ENCODE measurements around the gene IRAK2. TPM values are rescaled to one million over a fixed set of nuclear protein-coding genes. Genes with fewer than 3 reads are reported as not detected.

The IRAK2 gene
- total and polyA plus RNA-seq, 2 donors (not counting 1 experiment from before 2014, with no cell fraction given): 1.5 to 6.6 TPM

GRCh38 chr3:10116138-10116460, 48.6 kb upstream of the IRAK2 start:
- Histone ChIP-seq H3K4me3 (replicated peaks in 1 of 4; ENCODE audit: control extremely low read depth in 1 of 4, insufficient read depth in 1 of 4, low read depth in 3 of 4, low read length in 4 of 4) (peak overlapping the region; percentile 72 to 99 (median 86)), H3K27ac (ENCODE audit: insufficient read depth, low read length) (peak overlapping the region; percentile 82), H3K27me3 (ENCODE audit: control insufficient read depth, insufficient read depth, low read length) (no peaks in the 10 kb centered on the region), H3K9me3 (ENCODE audit: control insufficient read depth, insufficient read depth, low read depth, low read length) (no peaks in the 10 kb centered on the region), H2AFZ (ENCODE audit: low read length) (peak overlapping the region; percentile 86), H3K4me2 (ENCODE audit: extremely low read depth, insufficient read depth, low read length) (peak overlapping the region; percentile 82), H4K20me1 (ENCODE audit: control insufficient read depth, extremely low read depth, insufficient read depth, low read length) (no peaks in the 10 kb centered on the region), H3K4me1 (ENCODE audit: control insufficient read depth, extremely low read depth, insufficient read depth, low read length) (peaks cover 7% of the 10 kb centered on the region), H3K36me3 (ENCODE audit: control insufficient read depth, insufficient read depth, low read length) (no peaks in the 10 kb centered on the region), H3K9ac (ENCODE audit: insufficient read depth, low read length) (peak overlapping the region; percentile 79), H3K79me2 (ENCODE audit: control insufficient read depth, insufficient read depth, low read length) (peaks cover 49% of the 10 kb centered on the region)
- peak in 1 of 2 donors; percentile 68 for DNase-seq (ENCODE audit: low read depth in 2 of 2)
- no peak for TF ChIP-seq CTCF (conservative IDR thresholded peaks at IDR 0.05 in 1 of 2, IDR thresholded peaks at IDR 0.05 in 1 of 2; ENCODE audit: low read depth in 1 of 2, low read length in 2 of 2)
- TF ChIP-seq EZH2 (IDR thresholded peaks at IDR 0.05; ENCODE audit: low read length, missing control alignments): no peak

GRCh38 chr3:10116928-10117327, 47.8 kb upstream of the IRAK2 start:
- no peak overlapping the region for H2AFZ ChIP-seq (ENCODE audit: low read length)
- H3K79me2 ChIP-seq (ENCODE audit: control insufficient read depth, insufficient read depth, low read length): peaks cover 52% of the 10 kb centered on the region
- no peak for DNase-seq (ENCODE audit: low read depth in 2 of 2)
- no peaks in the 10 kb centered on the region for H3K36me3 ChIP-seq (ENCODE audit: control insufficient read depth, insufficient read depth, low read length)
- no peaks in the 10 kb centered on the region for H3K9me3 ChIP-seq (ENCODE audit: control insufficient read depth, insufficient read depth, low read depth, low read length)
- H3K27me3 ChIP-seq (ENCODE audit: control insufficient read depth, insufficient read depth, low read length): no peaks in the 10 kb centered on the region
- peaks cover 7% of the 10 kb centered on the region for H3K4me1 ChIP-seq (ENCODE audit: control insufficient read depth, extremely low read depth, insufficient read depth, low read length)
- no peak overlapping the region for H3K9ac ChIP-seq (ENCODE audit: insufficient read depth, low read length)
- H3K4me3 ChIP-seq (replicated peaks in 1 of 4; ENCODE audit: control extremely low read depth in 1 of 4, insufficient read depth in 1 of 4, low read depth in 3 of 4, low read length in 4 of 4): peak overlapping the region; percentile 72 to 99 (median 86)
- TF ChIP-seq CTCF (conservative IDR thresholded peaks at IDR 0.05 in 1 of 2, IDR thresholded peaks at IDR 0.05 in 1 of 2; ENCODE audit: low read depth in 1 of 2, low read length in 2 of 2) (no peak), EZH2 (IDR thresholded peaks at IDR 0.05; ENCODE audit: low read length, missing control alignments) (no peak)
- no peaks in the 10 kb centered on the region for H4K20me1 ChIP-seq (ENCODE audit: control insufficient read depth, extremely low read depth, insufficient read depth, low read length)
- peak overlapping the region; percentile 82 for H3K4me2 ChIP-seq (ENCODE audit: extremely low read depth, insufficient read depth, low read length)
- H3K27ac ChIP-seq (ENCODE audit: insufficient read depth, low read length): no peak overlapping the region

- Histone ChIP-seq H4K20me1 (ENCODE audit: control insufficient read depth, extremely low read depth, insufficient read depth, low read length) (no peaks in the 10 kb centered on the region), H2AFZ (ENCODE audit: low read length) (no peak overlapping the region)
These were observed 45.3 kb upstream of the IRAK2 start for GRCh38 chr3:10119376-10119775.

More at GRCh38 chr3:10119376-10119775, 45.3 kb upstream of the IRAK2 start:
- Histone ChIP-seq H3K27ac (ENCODE audit: insufficient read depth, low read length) (no peak overlapping the region), H3K4me1 (ENCODE audit: control insufficient read depth, extremely low read depth, insufficient read depth, low read length) (peaks cover 7% of the 10 kb centered on the region), H3K27me3 (ENCODE audit: control insufficient read depth, insufficient read depth, low read length) (no peaks in the 10 kb centered on the region), H3K79me2 (ENCODE audit: control insufficient read depth, insufficient read depth, low read length) (peaks cover 66% of the 10 kb centered on the region), H3K36me3 (ENCODE audit: control insufficient read depth, insufficient read depth, low read length) (no peaks in the 10 kb centered on the region), H3K4me3 (replicated peaks in 1 of 4; ENCODE audit: control extremely low read depth in 1 of 4, insufficient read depth in 1 of 4, low read depth in 3 of 4, low read length in 4 of 4) (no peak overlapping the region), H3K4me2 (ENCODE audit: extremely low read depth, insufficient read depth, low read length) (no peak overlapping the region), H3K9ac (ENCODE audit: insufficient read depth, low read length) (no peak overlapping the region), H3K9me3 (ENCODE audit: control insufficient read depth, insufficient read depth, low read depth, low read length) (no peaks in the 10 kb centered on the region)
- peak in 1 of 2 donors; percentile 56 for DNase-seq (ENCODE audit: low read depth in 2 of 2)
- no peak for TF ChIP-seq CTCF (conservative IDR thresholded peaks at IDR 0.05 in 1 of 2, IDR thresholded peaks at IDR 0.05 in 1 of 2; ENCODE audit: low read depth in 1 of 2, low read length in 2 of 2)
- TF ChIP-seq EZH2 (IDR thresholded peaks at IDR 0.05; ENCODE audit: low read length, missing control alignments): no peak

All from fibroblast of lung (primary cell).